ENCODE data around the gene ZNF354C.

The ZNF354C gene

GRCh38 chr5:179113143-179113530, 53.0 kb downstream of the ZNF354C start:
- DNase-seq (ENCODE audit: extremely low read depth in 1 of 2, low read depth in 1 of 2) = no peak

GRCh38 chr5:179113945-179114641, 53.9 kb downstream of the ZNF354C start:
- DNase-seq (ENCODE audit: extremely low read depth in 1 of 2, low read depth in 1 of 2) = no peak

- DNase-seq (ENCODE audit: extremely low read depth in 1 of 2, low read depth in 1 of 2) = no peak
Observed at GRCh38 chr5:179114756-179115155, 54.6 kb downstream of the ZNF354C start.

- no peak for DNase-seq (ENCODE audit: extremely low read depth in 1 of 2, low read depth in 1 of 2)
Observed at GRCh38 chr5:179115307-179115706, 55.1 kb downstream of the ZNF354C start.

GRCh38 chr5:179115845-179116524, 55.8 kb downstream of the ZNF354C start:
- no peak for DNase-seq (ENCODE audit: extremely low read depth in 1 of 2, low read depth in 1 of 2)

- DNase-seq (ENCODE audit: extremely low read depth in 1 of 2, low read depth in 1 of 2) = no peak
Observed at GRCh38 chr5:179118338-179118737, 58.2 kb downstream of the ZNF354C start.

- no peak for DNase-seq (ENCODE audit: extremely low read depth in 1 of 2, low read depth in 1 of 2)
Observed at GRCh38 chr5:179118756-179119414, 58.7 kb downstream of the ZNF354C start.

GRCh38 chr5:179119415-179120170, 59.4 kb downstream of the ZNF354C start:
- no peak for DNase-seq (ENCODE audit: extremely low read depth in 1 of 2, low read depth in 1 of 2)

- DNase-seq (ENCODE audit: extremely low read depth in 1 of 2, low read depth in 1 of 2) = no peak
Observed at GRCh38 chr5:179120421-179120861, 60.3 kb downstream of the ZNF354C start.

GRCh38 chr5:179120951-179121666, 60.9 kb downstream of the ZNF354C start:
- DNase-seq (ENCODE audit: extremely low read depth in 1 of 2, low read depth in 1 of 2) = no peak

- DNase-seq (ENCODE audit: extremely low read depth in 1 of 2, low read depth in 1 of 2) = no peak
Observed at GRCh38 chr5:179121667-179122111, 61.5 kb downstream of the ZNF354C start.

- no peak for DNase-seq (ENCODE audit: extremely low read depth in 1 of 2, low read depth in 1 of 2)
Observed at GRCh38 chr5:179122411-179123108, 62.4 kb downstream of the ZNF354C start.

GRCh38 chr5:179123109-179123426, 62.9 kb downstream of the ZNF354C start:
- no peak for DNase-seq (ENCODE audit: extremely low read depth in 1 of 2, low read depth in 1 of 2)

- DNase-seq (ENCODE audit: extremely low read depth in 1 of 2, low read depth in 1 of 2) = no peak
Observed at GRCh38 chr5:179123491-179124272, 63.5 kb downstream of the ZNF354C start.

- DNase-seq (ENCODE audit: extremely low read depth in 1 of 2, low read depth in 1 of 2) = no peak
Observed at GRCh38 chr5:179124273-179124852, 64.2 kb downstream of the ZNF354C start.

GRCh38 chr5:179124853-179125788, 64.9 kb downstream of the ZNF354C start:
- no peak for DNase-seq (ENCODE audit: extremely low read depth in 1 of 2, low read depth in 1 of 2)

GRCh38 chr5:179125789-179126505, 65.8 kb downstream of the ZNF354C start:
- no peak for DNase-seq (ENCODE audit: extremely low read depth in 1 of 2, low read depth in 1 of 2)
